ENCODE results near the gene CBLIF.

GRCh38 chr11:59818572-59818971, 26.7 kb downstream of the CBLIF start:
- TF ChIP-seq CTCF (IDR thresholded peaks at IDR 0.05 in 8 of 11, conservative IDR thresholded peaks at IDR 0.05 in 3 of 11) (no peak), POLR2A (IDR thresholded peaks at IDR 0.05) (no peak), POLR2AphosphoS5 (IDR thresholded peaks at IDR 0.05) (no peak)
